A549 (cell line): ENCODE measurements around the gene SLC34A2. TPM values are rescaled to one million over a fixed set of nuclear protein-coding genes. Genes with fewer than 3 reads are reported as not detected.

Experiments
- ATAC-seq, 2 experiments: fragments of 200-7000 bp in 1 of 2; fragments of >200 bp in 1 of 2; cut with Nextera tagmentation in 1 of 2; cut with Tn5 transposase in 1 of 2; 3 replicates each; pipeline versions ENCODE4 v1.8.0 to v1.9.1; 2018 to 2020; ENCODE audit warnings: mild to moderate bottlenecking in 1 of 2, moderate library complexity in 1 of 2
- CTCF ChIA-PET: fragments of 300-600 bp; sonication (Branson Sonifier 250); formaldehyde crosslinking; extraction: SDS; loops from one replicate; lab custom pipeline; 2021; ENCODE audit warnings: antibody characterized with exemption, inconsistent platforms; lab: Yijun Ruan, JAX
- POLR2A ChIA-PET: fragments of 350-600 bp; formaldehyde crosslinking; extraction: SDS; loops from one replicate; lab custom pipeline; 2021; ENCODE audit warnings: antibody characterized with exemption, inconsistent platforms; lab: Yijun Ruan, JAX
- DNase-seq, 2 experiments: peaks; one replicate each; pipeline versions ENCODE4 v3.0.0 to v3.0.0-alpha.2; 2011 to 2016; ENCODE audit warnings: low read depth in 1 of 2, low spot score in 1 of 2
- FAIRE-seq: peaks from 2 replicates; lab custom pipeline; 2011; peaks lifted over from hg19 to GRCh38; lab: Jason Lieb, UNC
- H3K27ac ChIP-seq, 2 experiments: fragments of >200 bp; sonication (Bioruptor Twin); formaldehyde crosslinking; 3 replicates each; pipeline ENCODE4 v1.5.1; 2016 to 2017
- H3K4me1 ChIP-seq: fragments of >200 bp; sonication (Bioruptor Twin); formaldehyde crosslinking; 3 replicates; pipeline ENCODE4 v1.6.1; 2016
- H3K4me2 ChIP-seq: fragments of >200 bp; sonication (Bioruptor Twin); formaldehyde crosslinking; 3 replicates; pipeline ENCODE4 v1.6.1; 2016
- H3K4me3 ChIP-seq: fragments of >200 bp; sonication (Bioruptor Twin); formaldehyde crosslinking; 3 replicates; pipeline ENCODE4 v1.5.1; 2016
- H3K9me3 ChIP-seq: fragments of >200 bp; sonication (Bioruptor Twin); formaldehyde crosslinking; 3 replicates; pipeline ENCODE4 v1.6.1; 2016
- ATOH8 ChIP-seq: fragments of 250-450 bp; sonication (Bioruptor Pico); IDR thresholded peaks from 2 replicates; pipeline ENCODE4 v1.5.0; 2020; ENCODE audit warnings: low read depth, mild to moderate bottlenecking, moderate library complexity
- CBX2 ChIP-seq: fragments of 200-600 bp; sonication (generic); IDR thresholded peaks from 2 replicates; pipeline ENCODE4 v1.6.1; 2016; ENCODE audit warnings: low read depth, mild to moderate bottlenecking, borderline replicate concordance
- CHD2 ChIP-seq: fragments of 150-350 bp; IDR thresholded peaks from 2 replicates; pipeline ENCODE4 v1.6.1; 2014; ENCODE audit warnings: low read length; ENCODE audit not compliant: partially characterized antibody
- EHF ChIP-seq: fragments of 250-450 bp; sonication (Bioruptor Pico); IDR thresholded peaks from 2 replicates; pipeline ENCODE4 v1.5.0; 2020; ENCODE audit warnings: mild to moderate bottlenecking
- ELK1 ChIP-seq: fragments of 150-350 bp; IDR thresholded peaks from 2 replicates; pipeline ENCODE4 v1.6.1; 2014; ENCODE audit warnings: low read depth, mild to moderate bottlenecking, low read length
- EP300 ChIP-seq, 2 experiments: fragments of >200 bp; sonication (Bioruptor Twin); formaldehyde crosslinking; IDR thresholded peaks; 2 replicates in 1 of 2; 3 replicates in 1 of 2; pipeline ENCODE4 v1.6.1; 2016 to 2017
- FOSB ChIP-seq: fragments of 250-450 bp; sonication (Bioruptor Pico); IDR thresholded peaks from 2 replicates; pipeline ENCODE4 v1.5.0; 2020; ENCODE audit warnings: mild to moderate bottlenecking, moderate library complexity
- FOXS1 ChIP-seq: fragments of 250-450 bp; sonication (Bioruptor Pico); IDR thresholded peaks from 2 replicates; pipeline ENCODE4 v1.5.0; 2020; ENCODE audit warnings: mild to moderate bottlenecking, moderate library complexity
- HDAC2 ChIP-seq: fragments of 200-600 bp; sonication (generic); IDR thresholded peaks from 2 replicates; pipeline ENCODE4 v1.6.1; 2016
- HOXB13 ChIP-seq: fragments of 250-450 bp; sonication (Bioruptor Pico); IDR thresholded peaks from 2 replicates; pipeline ENCODE4 v1.5.0; 2020; ENCODE audit warnings: low read depth, mild to moderate bottlenecking, moderate library complexity
- HOXB5 ChIP-seq: fragments of 250-450 bp; sonication (Bioruptor Pico); IDR thresholded peaks from 2 replicates; pipeline ENCODE4 v1.5.0; 2020; ENCODE audit warnings: mild to moderate bottlenecking, moderate library complexity
- JUNB ChIP-seq: fragments of >200 bp; sonication (Bioruptor Twin); formaldehyde crosslinking; IDR thresholded peaks from 2 replicates; pipeline ENCODE4 v1.6.1; 2016
- KDM1A ChIP-seq: fragments of 200-600 bp; sonication (generic); IDR thresholded peaks from 2 replicates; pipeline ENCODE4 v1.6.1; 2016; ENCODE audit warnings: low read depth, mild to moderate bottlenecking
- MAX ChIP-seq: IDR thresholded peaks from 2 replicates; pipeline ENCODE4 v1.6.1; 2012
- PHF8 ChIP-seq: fragments of 200-600 bp; sonication (generic); IDR thresholded peaks from 2 replicates; pipeline ENCODE4 v1.6.1; 2016; ENCODE audit warnings: low read depth, mild to moderate bottlenecking, antibody characterized with exemption, moderate library complexity, borderline replicate concordance
- RAD21 ChIP-seq, 2 experiments: fragments of >200 bp in 1 of 2; sonication (Bioruptor Twin) in 1 of 2; formaldehyde crosslinking in 1 of 2; IDR thresholded peaks in 1 of 2; conservative IDR thresholded peaks in 1 of 2; 2 replicates in 1 of 2; 3 replicates in 1 of 2; pipeline ENCODE4 v1.6.1; 2012 to 2018; ENCODE audit warnings: inconsistent platforms in 1 of 2
- RARB ChIP-seq: fragments of 250-450 bp; sonication (Bioruptor Pico); IDR thresholded peaks from 2 replicates; pipeline ENCODE4 v1.8.0; 2021; ENCODE audit warnings: mild to moderate bottlenecking, moderate library complexity
- RCOR1 ChIP-seq: fragments of 150-350 bp; IDR thresholded peaks from 2 replicates; pipeline ENCODE4 v1.6.1; 2014; ENCODE audit warnings: antibody characterized with exemption, low read length, low read depth
- RFX5 ChIP-seq: fragments of 450-650 bp; IDR thresholded peaks from 2 replicates; pipeline ENCODE4 v1.7.1; 2014; ENCODE audit warnings: antibody characterized with exemption, mild to moderate bottlenecking, moderate library complexity
- RNF2 ChIP-seq: fragments of 200-600 bp; sonication (generic); IDR thresholded peaks from 2 replicates; pipeline ENCODE4 v1.6.1; 2016; ENCODE audit warnings: low read depth, mild to moderate bottlenecking, antibody characterized with exemption, moderate library complexity, borderline replicate concordance
- TP53 ChIP-seq: fragments of 250-450 bp; sonication (Bioruptor Pico); IDR thresholded peaks from 2 replicates; pipeline ENCODE4 v1.5.0; 2021; ENCODE audit warnings: mild to moderate bottlenecking, moderate library complexity
- WGBS: methylation state at CpG from one replicate; pipeline ENCODE4 v1.1.6; 2017; ENCODE audit errors: missing lambda C conversion rate; 5-methylcytosine and 5-hydroxymethylcytosine counted together
- polyA plus RNA-seq, 4 experiments: library from polyadenylated mRNA; depleted of rRNA in 3 of 4; stranded (reverse); fragments of >200 nt; fragmentation: RNase III in 1 of 4; extraction: RNeasy Plus Mini Kit Qiagen cat#74134 plus additional on column Dnase treatment in 1 of 4; gene quantifications; 2 replicates in 3 of 4; 3 replicates in 1 of 4; pipeline ENCODE4 v1.2.3, GENCODE V29; 2011 to 2017
- TF ChIP-seq, protein P1 (sequence below): fragments of 450-650 bp; IDR thresholded peaks from 2 replicates; pipeline ENCODE4 v1.6.1; 2014; ENCODE audit warnings: antibody characterized with exemption
- TF ChIP-seq, protein P2 (sequence below): fragments of 250-450 bp; sonication (Bioruptor Pico); IDR thresholded peaks from 2 replicates; pipeline ENCODE4 v1.5.0; 2021; ENCODE audit warnings: mild to moderate bottlenecking, moderate library complexity, borderline replicate concordance

Gene SLC34A2
- polyA plus RNA-seq, 2 of the 4 experiments (the other 2 are of a cell fraction), result 0.03 to 0.08 TPM

- 93% methylated on average over 8 of the region's 8 CpGs for WGBS
- Histone ChIP-seq H3K4me3 (no peak overlapping the region), H3K27ac (no peak overlapping the region), H3K4me1 (peaks cover 25% of the 10 kb centered on the region), H3K4me2 (no peak overlapping the region), H3K9me3 (no peaks in the 10 kb centered on the region)
- DNase-seq (no peak), ATAC-seq (no peak), FAIRE-seq (no peak)
- ChIA-PET CTCF (no interaction called here), POLR2A (no interaction called here)
- TF ChIP-seq HOXB5 (no peak), RNF2 (no peak), KDM1A (no peak), MAX (no peak), PHF8 (no peak), ELK1 (no peak), EP300 (IDR thresholded peaks at IDR 0.05) (no peak), ATOH8 (CRISPR knock-in tag) (no peak), HOXB13 (CRISPR knock-in tag) (no peak), CBX2 (no peak), FOSB (no peak)
- TF ChIP-seq, protein P1, sequence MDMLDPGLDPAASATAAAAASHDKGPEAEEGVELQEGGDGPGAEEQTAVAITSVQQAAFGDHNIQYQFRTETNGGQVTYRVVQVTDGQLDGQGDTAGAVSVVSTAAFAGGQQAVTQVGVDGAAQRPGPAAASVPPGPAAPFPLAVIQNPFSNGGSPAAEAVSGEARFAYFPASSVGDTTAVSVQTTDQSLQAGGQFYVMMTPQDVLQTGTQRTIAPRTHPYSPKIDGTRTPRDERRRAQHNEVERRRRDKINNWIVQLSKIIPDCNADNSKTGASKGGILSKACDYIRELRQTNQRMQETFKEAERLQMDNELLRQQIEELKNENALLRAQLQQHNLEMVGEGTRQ, result no peak
These were observed 380 bp downstream of the SLC34A2 start for GRCh38 chr4:25656031-25656430.

DNA sequence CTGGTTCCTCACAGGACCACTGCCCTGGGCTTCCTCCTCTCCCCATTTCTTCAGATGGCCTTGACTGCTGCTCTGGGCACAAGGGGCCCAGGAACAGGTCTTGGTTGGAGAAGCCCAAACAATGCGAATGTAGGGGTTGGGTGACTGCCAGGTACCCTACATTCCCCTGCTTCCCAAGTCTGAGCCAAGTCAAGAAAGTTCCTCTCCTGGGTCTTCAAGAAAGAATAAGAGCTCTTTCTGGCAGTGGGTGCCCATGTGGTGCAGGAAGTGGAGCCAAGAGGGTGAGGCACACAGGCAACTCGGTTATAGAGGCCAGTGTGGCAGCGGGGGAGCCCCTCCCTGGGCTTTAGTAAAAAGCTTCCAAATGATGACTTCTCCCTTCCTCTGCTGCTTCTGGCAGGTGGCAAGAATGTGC is 2.7 kb downstream of the SLC34A2 start:
- 68% methylated on average over 3 of the region's 3 CpGs for WGBS

More for the DNA sequence above, 2.7 kb downstream of the SLC34A2 start:
- Histone ChIP-seq H3K9me3 (no peaks in the 10 kb centered on the region), H3K4me1 (peaks cover 8% of the 10 kb centered on the region; the same call in 1 of the 3 replicates), H3K27ac (no peak overlapping the region), H3K4me3 (no peak overlapping the region), H3K4me2 (no peak overlapping the region)
- TF ChIP-seq RFX5 (no peak), HDAC2 (no peak), FOXS1 (CRISPR knock-in tag) (no peak), JUNB (no peak), CHD2 (no peak), CBX2 (no peak), EHF (CRISPR knock-in tag) (no peak), TP53 (CRISPR knock-in tag) (no peak), RARB (CRISPR knock-in tag) (no peak), RCOR1 (no peak), HOXB13 (CRISPR knock-in tag) (no peak), RAD21 (conservative IDR thresholded peaks at IDR 0.05 in 1 of 2, IDR thresholded peaks at IDR 0.05 in 1 of 2) (no peak)
- TF ChIP-seq, protein P2, sequence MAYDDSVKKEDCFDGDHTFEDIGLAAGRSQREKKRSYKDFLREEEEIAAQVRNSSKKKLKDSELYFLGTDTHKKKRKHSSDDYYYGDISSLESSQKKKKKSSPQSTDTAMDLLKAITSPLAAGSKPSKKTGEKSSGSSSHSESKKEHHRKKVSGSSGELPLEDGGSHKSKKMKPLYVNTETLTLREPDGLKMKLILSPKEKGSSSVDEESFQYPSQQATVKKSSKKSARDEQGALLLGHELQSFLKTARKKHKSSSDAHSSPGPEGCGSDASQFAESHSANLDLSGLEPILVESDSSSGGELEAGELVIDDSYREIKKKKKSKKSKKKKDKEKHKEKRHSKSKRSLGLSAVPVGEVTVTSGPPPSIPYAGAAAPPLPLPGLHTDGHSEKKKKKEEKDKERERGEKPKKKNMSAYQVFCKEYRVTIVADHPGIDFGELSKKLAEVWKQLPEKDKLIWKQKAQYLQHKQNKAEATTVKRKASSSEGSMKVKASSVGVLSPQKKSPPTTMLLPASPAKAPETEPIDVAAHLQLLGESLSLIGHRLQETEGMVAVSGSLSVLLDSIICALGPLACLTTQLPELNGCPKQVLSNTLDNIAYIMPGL, result no peak
- TF ChIP-seq, protein P1, result no peak
- CTCF ChIA-PET, result interaction anchor here (0.6 kb wide), 1 partner anchor 327 kb away, joined by 3 read pairs; no protein-coding TSS in a partner anchor
- FAIRE-seq, result no peak
- no peak for ATAC-seq
- POLR2A ChIA-PET, result no interaction called here
- no peak for DNase-seq
